ENCODE measurements around the gene IL6R. TPM values are rescaled to one million over a fixed set of nuclear protein-coding genes. Genes with fewer than 3 reads are reported as not detected.

The IL6R gene
- total and polyA plus RNA-seq, 4 donors = 18.8 to 67.6 (median 35.3) TPM

- no peak for TF ChIP-seq FOXA2 (IDR thresholded peaks at IDR 0.05)
These were observed 3.1 kb downstream of the IL6R start (continued) for GRCh38 chr1:154408174-154408777.

GRCh38 chr1:154410185-154410827, 5.2 kb downstream of the IL6R start:
- no peak for DNase-seq (ENCODE audit: low spot score)
- Histone ChIP-seq H3K9me3 (ENCODE audit: control insufficient read depth in 4 of 4, low read length in 3 of 4) (no peaks in the 10 kb centered on the region), H3K4me1 (ENCODE audit: control insufficient read depth in 4 of 4, insufficient read depth in 4 of 4, low read length in 3 of 4) (peaks cover 9 to 76% (median 53%) of the 10 kb centered on the region in 4 donors), H3K9ac (ENCODE audit: low read depth in 1 of 2, low read length in 2 of 2) (peak overlapping the region in 1 of 2 donors; percentile 98), H3K4me3 (ENCODE audit: low read depth in 1 of 3, low read length in 3 of 3) (peak overlapping the region in 1 of 3 donors; percentile 52), H3K27ac (ENCODE audit: low read depth in 1 of 2, low read length in 2 of 2) (peak overlapping the region; percentile 99 to 100), H3K36me3 (ENCODE audit: control insufficient read depth in 4 of 4, insufficient read depth in 3 of 4, low read depth in 1 of 4, low read length in 3 of 4) (no peaks in the 10 kb centered on the region), H3K27me3 (ENCODE audit: control insufficient read depth in 4 of 4, insufficient read depth in 4 of 4, low read length in 3 of 4) (no peaks in the 10 kb centered on the region)
- TF ChIP-seq ATF3 (IDR thresholded peaks at IDR 0.05) (peak; percentile 64), RXRA (IDR thresholded peaks at IDR 0.05) (peak; percentile 88 to 93), NR2F2 (IDR thresholded peaks at IDR 0.05) (peak; percentile 68), HNF4G (IDR thresholded peaks at IDR 0.05) (peak; percentile 75), REST (IDR thresholded peaks at IDR 0.05) (peak; percentile 88), FOXA1 (IDR thresholded peaks at IDR 0.05) (peak; percentile 59), GABPA (IDR thresholded peaks at IDR 0.05 in 1 of 2, conservative IDR thresholded peaks at IDR 0.05 in 1 of 2) (peak; percentile 33 to 34), MAX (IDR thresholded peaks at IDR 0.05) (peak; percentile 72), EGR1 (IDR thresholded peaks at IDR 0.05; ENCODE audit: low read depth in 2 of 2) (peak; percentile 30 to 42), FOXA2 (IDR thresholded peaks at IDR 0.05) (no peak), CTCF (IDR thresholded peaks at IDR 0.05; ENCODE audit: low read depth, low read length, missing input control) (no peak), JUND (IDR thresholded peaks at IDR 0.05) (peak; percentile 77 to 90), ZBTB33 (IDR thresholded peaks at IDR 0.05) (peak; percentile 61), TAF1 (conservative IDR thresholded peaks at IDR 0.05) (no peak), RAD21 (IDR thresholded peaks at IDR 0.05) (peak; percentile 34 to 59), YY1 (IDR thresholded peaks at IDR 0.05) (peak; percentile 74), HNF4A (conservative IDR thresholded peaks at IDR 0.05) (peak; percentile 91 to 94), SP1 (IDR thresholded peaks at IDR 0.05) (peak; percentile 90)
- WGBS = 35% methylated on average over 9 of the region's 9 CpGs

Data from liver (tissue), 9 donors.